ENCODE data around the gene SLC7A5.

- TF ChIP-seq CTCF (conservative IDR thresholded peaks at IDR 0.05; ENCODE audit: low read length) (no peak), EZH2phosphoT487 (IDR thresholded peaks at IDR 0.05; ENCODE audit: borderline replicate concordance) (no peak)
Observed at GRCh38 chr16:87832137-87832527, 37.2 kb downstream of the SLC7A5 start.

Data from Loucy (cell line).